ENCODE results near the gene SLC7A14. TPM values are rescaled to one million over a fixed set of nuclear protein-coding genes. Genes with fewer than 3 reads are reported as not detected.
A peak's percentile ranks its signal among the peaks of the same experiment; 100 is the strongest.

Gene SLC7A14
- total RNA-seq, 1 donor from 2014 or later, result not detected

DNA sequence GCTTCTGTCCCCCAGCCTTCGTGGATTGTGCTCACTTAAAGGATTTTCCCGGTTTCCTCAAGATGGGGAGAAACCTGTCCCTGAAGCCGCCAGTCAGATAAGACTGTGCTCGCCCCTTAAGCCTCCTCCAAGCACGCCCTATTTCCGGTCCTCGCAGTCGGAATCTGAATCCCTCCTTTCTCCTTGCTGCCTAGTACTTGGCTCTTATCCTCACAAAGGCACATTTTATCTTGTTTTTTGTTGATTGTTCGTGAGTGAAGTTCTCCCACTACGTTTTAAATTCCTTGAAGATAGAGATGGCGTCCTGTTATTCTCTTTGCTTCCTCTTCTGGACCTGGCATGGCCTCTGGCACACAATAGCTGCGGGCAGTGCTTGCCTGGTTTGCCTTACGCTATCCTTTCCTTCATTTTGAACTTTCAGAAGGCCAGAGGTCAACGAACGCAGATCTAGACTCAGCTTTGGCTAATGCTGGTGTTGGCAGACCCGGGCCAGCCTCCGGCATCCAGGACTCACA lies 165.5 kb downstream of the SLC7A14 start:
- TF ChIP-seq, protein P1, sequence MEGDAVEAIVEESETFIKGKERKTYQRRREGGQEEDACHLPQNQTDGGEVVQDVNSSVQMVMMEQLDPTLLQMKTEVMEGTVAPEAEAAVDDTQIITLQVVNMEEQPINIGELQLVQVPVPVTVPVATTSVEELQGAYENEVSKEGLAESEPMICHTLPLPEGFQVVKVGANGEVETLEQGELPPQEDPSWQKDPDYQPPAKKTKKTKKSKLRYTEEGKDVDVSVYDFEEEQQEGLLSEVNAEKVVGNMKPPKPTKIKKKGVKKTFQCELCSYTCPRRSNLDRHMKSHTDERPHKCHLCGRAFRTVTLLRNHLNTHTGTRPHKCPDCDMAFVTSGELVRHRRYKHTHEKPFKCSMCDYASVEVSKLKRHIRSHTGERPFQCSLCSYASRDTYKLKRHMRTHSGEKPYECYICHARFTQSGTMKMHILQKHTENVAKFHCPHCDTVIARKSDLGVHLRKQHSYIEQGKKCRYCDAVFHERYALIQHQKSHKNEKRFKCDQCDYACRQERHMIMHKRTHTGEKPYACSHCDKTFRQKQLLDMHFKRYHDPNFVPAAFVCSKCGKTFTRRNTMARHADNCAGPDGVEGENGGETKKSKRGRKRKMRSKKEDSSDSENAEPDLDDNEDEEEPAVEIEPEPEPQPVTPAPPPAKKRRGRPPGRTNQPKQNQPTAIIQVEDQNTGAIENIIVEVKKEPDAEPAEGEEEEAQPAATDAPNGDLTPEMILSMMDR (IDR thresholded peaks at IDR 0.05), result no peak
- no peaks in the 10 kb centered on the region for H3K27me3 ChIP-seq
- peak overlapping the region; percentile 7 to 67 for H3K4me3 ChIP-seq
- H3K4me1 ChIP-seq, result peaks cover 7 to 9% of the 10 kb centered on the region in 2 donors
- intact Hi-C loops (cut with DNase I), result no loop called here
- no peaks in the 10 kb centered on the region for H3K9me3 ChIP-seq
- DNase-seq (ENCODE audit: low spot score in 2 of 2), result no peak
- H3K27ac ChIP-seq, result no peak overlapping the region
- no peaks in the 10 kb centered on the region for H3K36me3 ChIP-seq

DNA sequence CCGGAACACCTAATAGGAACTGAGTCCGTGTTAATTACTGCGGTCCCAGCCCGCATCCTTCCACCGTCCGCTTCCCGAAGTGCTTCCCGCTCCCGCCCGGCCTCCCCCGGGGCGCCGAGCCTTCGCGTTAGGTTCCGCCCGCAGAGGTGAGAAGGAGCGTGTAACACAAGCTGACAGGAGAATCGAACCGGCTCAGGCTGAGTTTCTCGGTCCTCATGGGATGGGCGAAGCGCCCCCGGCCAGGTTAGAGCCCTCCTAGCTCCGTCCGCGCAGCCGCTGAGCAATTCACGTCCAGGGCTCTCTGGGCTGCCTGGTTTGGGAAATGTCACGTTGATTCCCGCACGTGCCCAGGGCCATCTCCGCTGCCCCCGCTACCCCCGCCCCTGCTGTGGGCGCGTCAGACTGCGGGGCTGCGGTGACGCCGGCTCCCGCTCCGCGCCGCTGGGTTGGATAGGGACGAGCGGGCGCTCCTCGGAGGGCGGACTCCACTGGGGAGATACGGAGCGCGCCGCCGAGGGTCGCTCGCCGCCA lies 166.3 kb downstream of the SLC7A14 start:
- intact Hi-C loops (cut with DNase I), result no loop called here
- peaks cover 7 to 9% of the 10 kb centered on the region in 2 donors for H3K4me1 ChIP-seq
- no peaks in the 10 kb centered on the region for H3K9me3 ChIP-seq
- H3K27me3 ChIP-seq, result no peaks in the 10 kb centered on the region
- DNase-seq (ENCODE audit: low spot score in 2 of 2), result no peak
- H3K27ac ChIP-seq, result peak overlapping the region in 1 of 2 donors; percentile 11
- no peaks in the 10 kb centered on the region for H3K36me3 ChIP-seq
- H3K4me3 ChIP-seq, result peak overlapping the region; percentile 67 to 71
- TF ChIP-seq, protein P1 (IDR thresholded peaks at IDR 0.05), result no peak

DNA sequence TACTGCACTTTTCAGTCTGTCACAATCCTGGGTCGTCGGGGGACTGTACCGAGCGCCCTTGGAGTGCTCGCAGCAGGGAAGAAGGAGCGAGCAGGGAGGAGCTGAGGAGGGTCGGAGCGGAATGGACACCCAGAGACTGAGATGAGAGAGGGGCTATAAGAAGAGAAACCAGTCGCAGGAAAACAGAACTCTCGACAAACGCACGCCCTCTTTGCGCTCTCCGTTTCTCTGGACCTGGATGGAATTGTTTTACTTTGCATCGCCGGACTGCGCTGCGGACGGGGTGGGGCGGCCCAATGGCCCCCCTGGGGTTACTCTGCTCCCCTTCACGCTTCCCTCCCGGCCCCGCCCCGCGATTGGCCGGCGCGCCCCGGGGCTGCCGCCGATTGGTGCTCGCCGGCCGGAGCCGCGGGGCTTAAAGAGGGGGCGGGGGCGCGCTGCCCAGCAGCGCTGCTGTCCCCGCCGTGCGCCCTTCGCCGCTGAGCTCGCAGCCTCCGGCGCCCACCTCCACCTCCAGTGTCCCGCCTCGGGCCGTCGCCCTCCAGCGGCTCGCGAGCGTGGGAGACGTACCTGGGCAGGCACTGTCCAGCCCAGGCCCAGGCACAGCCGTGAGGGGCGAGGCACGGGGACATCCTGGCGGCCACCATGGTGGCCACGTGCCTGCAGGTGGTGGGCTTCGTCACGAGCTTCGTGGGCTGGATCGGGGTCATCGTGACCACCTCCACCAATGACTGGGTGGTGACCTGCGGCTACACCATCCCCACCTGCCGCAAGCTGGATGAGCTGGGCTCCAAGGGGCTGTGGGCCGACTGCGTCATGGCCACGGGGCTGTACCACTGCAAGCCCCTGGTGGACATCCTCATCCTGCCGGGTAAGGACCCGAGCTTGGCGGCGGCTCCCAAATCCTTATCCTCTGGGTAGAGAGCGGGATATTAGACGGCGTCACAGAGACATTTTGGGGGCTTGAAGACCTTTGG lies 167.2 kb downstream of the SLC7A14 start, which contains the start of gene CLDN11:
Gene CLDN11, plus strand, starts transcription at position 447 of the 977 bp plus-strand sequence. Its CDS starts 199 bp downstream, at position 646.
- Histone ChIP-seq H3K4me3 (peak within 1 kb of the TSS; percentile 67 to 71), H3K36me3 (no peaks in the 10 kb centered on the region), H3K4me1 (peaks cover 7 to 9% of the 10 kb centered on the region in 2 donors), H3K27me3 (no peaks in the 10 kb centered on the region), H3K9me3 (no peaks in the 10 kb centered on the region), H3K27ac (peak within 1 kb of the TSS in 1 of 2 donors; percentile 11)
- TF ChIP-seq, protein P1 (IDR thresholded peaks at IDR 0.05), result no peak
- no peak for DNase-seq (ENCODE audit: low spot score in 2 of 2)
- intact Hi-C loops (cut with DNase I), result no loop called here

DNA sequence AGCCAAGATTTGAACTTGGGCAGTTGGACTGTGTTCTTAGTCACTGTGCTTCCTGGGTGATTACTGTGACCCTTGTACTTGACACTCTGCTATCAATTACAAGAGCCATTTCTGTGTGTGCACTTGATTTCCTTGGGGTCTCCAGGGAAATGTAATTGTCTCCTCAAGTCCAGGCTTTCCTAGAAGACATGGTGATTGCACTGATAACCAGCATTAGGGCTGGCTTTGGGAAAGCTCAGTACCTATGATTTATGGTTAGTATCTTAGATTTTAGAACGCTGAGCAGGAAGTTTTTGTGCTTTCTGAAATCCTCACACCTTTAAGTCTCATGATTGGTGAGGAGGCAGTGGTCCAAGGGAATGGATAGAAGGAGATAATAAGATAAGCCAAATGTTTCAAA lies 168.8 kb downstream of the SLC7A14 start:
- H3K27me3 ChIP-seq, result no peaks in the 10 kb centered on the region
- H3K27ac ChIP-seq, result no peak overlapping the region
- intact Hi-C loops (cut with DNase I), result no loop called here
- H3K4me1 ChIP-seq, result peaks cover 7 to 9% of the 10 kb centered on the region in 2 donors
- H3K36me3 ChIP-seq, result no peaks in the 10 kb centered on the region
- no peak overlapping the region for H3K4me3 ChIP-seq
- TF ChIP-seq, protein P1 (IDR thresholded peaks at IDR 0.05), result no peak
- DNase-seq (ENCODE audit: low spot score in 2 of 2), result no peak
- H3K9me3 ChIP-seq, result no peaks in the 10 kb centered on the region

DNA sequence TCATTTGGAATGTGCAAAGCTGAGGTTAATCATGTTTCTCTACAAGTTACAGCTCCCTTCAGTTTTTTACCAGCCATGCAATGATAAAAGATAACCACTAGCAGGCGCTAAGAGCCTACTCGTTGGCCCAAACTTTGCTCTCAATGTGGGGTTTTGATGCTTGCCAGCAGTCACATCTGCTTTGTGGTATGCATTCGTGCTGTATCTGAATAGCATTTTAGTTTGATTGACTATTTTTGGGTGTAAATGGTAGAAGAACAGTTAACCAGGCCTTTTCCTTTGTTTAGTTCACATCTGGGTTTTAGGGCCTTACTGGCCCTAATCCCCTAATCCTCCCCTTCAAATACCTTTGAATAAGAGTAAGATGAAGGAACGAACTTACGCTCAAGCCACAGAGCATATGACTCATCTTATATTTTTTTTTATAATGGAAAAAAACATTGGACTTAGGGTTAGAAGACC lies 171.6 kb downstream of the SLC7A14 start:
- H3K27ac ChIP-seq, result no peak overlapping the region
- no peak overlapping the region for H3K4me3 ChIP-seq
- H3K9me3 ChIP-seq, result no peaks in the 10 kb centered on the region
- intact Hi-C loops (cut with DNase I), result loop anchor here (1.0 kb wide), 2 partner anchors 398 to 434 kb away; no protein-coding TSS in a partner anchor
- no peaks in the 10 kb centered on the region for H3K36me3 ChIP-seq
- peaks cover 3 to 8% of the 10 kb centered on the region in 2 donors for H3K4me1 ChIP-seq
- no peaks in the 10 kb centered on the region for H3K27me3 ChIP-seq
- TF ChIP-seq, protein P1 (IDR thresholded peaks at IDR 0.05), result peak; percentile 74 to 90 (median 87)
- DNase-seq (ENCODE audit: low spot score in 2 of 2), result no peak
